ENCODE data around the gene MEX3D. TPM values are rescaled to one million over a fixed set of nuclear protein-coding genes. Genes with fewer than 3 reads are reported as not detected.

MEX3D gene
- total RNA-seq, 2 experiments from 2014 or later = 1.6 to 2.3 TPM

GRCh38 chr19:1511318-1512317, 56.5 kb downstream of the MEX3D start:
- peak overlapping the region; percentile 51 for H3K4me3 ChIP-seq (ENCODE audit: low read length)
- no peaks in the 10 kb centered on the region for H3K27me3 ChIP-seq (ENCODE audit: control insufficient read depth in 1 of 2, insufficient read depth in 2 of 2, low read length in 2 of 2)
- H3K9me3 Mint-ChIP-seq = no peaks in the 10 kb centered on the region
- peaks cover 20% of the 10 kb centered on the region for H3K27me3 Mint-ChIP-seq
- H3K36me3 ChIP-seq (ENCODE audit: insufficient read depth, low read length) = no peaks in the 10 kb centered on the region
- H3K9me3 ChIP-seq (ENCODE audit: control insufficient read depth in 1 of 2, insufficient read depth in 1 of 2, low read length in 2 of 2) = peaks cover 0 to 34% of the 10 kb centered on the region in 2 experiments
- ChIA-PET POLR2A (interaction anchor here (0.9 kb wide), 1 partner anchor 9 kb away, joined by 3 read pairs; no protein-coding TSS in a partner anchor), CTCF (interaction anchor here (0.6 kb wide), 1 partner anchor 7 kb away, joined by 4 read pairs; no protein-coding TSS in a partner anchor)
- H3K4me1 ChIP-seq (ENCODE audit: insufficient read depth, low read length) = peaks cover 43% of the 10 kb centered on the region
- ATAC-seq (ENCODE audit: poor library complexity) (no peak), DNase-seq (peak in 1 of 14 experiments; percentile 21)
- TF ChIP-seq CTCF (IDR thresholded peaks at IDR 0.05) = no peak
- intact Hi-C loops (cut with DNase I, micrococcal nuclease) = loop anchor here (2.0 to 5.0 kb wide), 3 partner anchors 34 to 74 kb away; partner anchors contain the start of genes RPS15 (in 2 of the 2) and C19orf25 (in 1 of the 2)
- peaks cover 20% of the 10 kb centered on the region for H3K4me1 Mint-ChIP-seq (ENCODE audit: low read depth)
- no peak overlapping the region for H3K27ac Mint-ChIP-seq
- H3K4me3 Mint-ChIP-seq = peak overlapping the region; percentile 73
- no peaks in the 10 kb centered on the region for H3K36me3 Mint-ChIP-seq (ENCODE audit: low read depth)
- no peak overlapping the region for H3K27ac ChIP-seq (ENCODE audit: low read depth in 1 of 2, low read length in 2 of 2)

GRCh38 chr19:1510807-1511206, 57.3 kb downstream of the MEX3D start:
- Mint-ChIP-seq H3K4me1 (ENCODE audit: low read depth) (peaks cover 20% of the 10 kb centered on the region), H3K9me3 (no peaks in the 10 kb centered on the region), H3K27ac (no peak overlapping the region), H3K4me3 (peak overlapping the region; percentile 58), H3K36me3 (ENCODE audit: low read depth) (no peaks in the 10 kb centered on the region), H3K27me3 (peaks cover 20% of the 10 kb centered on the region)
- CTCF ChIA-PET = no interaction called here
- intact Hi-C loops (cut with DNase I, micrococcal nuclease) = loop anchor here (5.0 kb wide), 2 partner anchors 34 to 74 kb away; partner anchors contain the start of genes C19orf25 (in 1 of the 2) and RPS15 (in 1 of the 2)
- no peak for TF ChIP-seq CTCF (IDR thresholded peaks at IDR 0.05)
- Histone ChIP-seq H3K36me3 (ENCODE audit: insufficient read depth, low read length) (no peaks in the 10 kb centered on the region), H3K9me3 (ENCODE audit: control insufficient read depth in 1 of 2, insufficient read depth in 1 of 2, low read length in 2 of 2) (peaks cover 0 to 28% of the 10 kb centered on the region in 2 experiments), H3K4me3 (ENCODE audit: low read length) (no peak overlapping the region), H3K27me3 (ENCODE audit: control insufficient read depth in 1 of 2, insufficient read depth in 2 of 2, low read length in 2 of 2) (no peaks in the 10 kb centered on the region), H3K4me1 (ENCODE audit: insufficient read depth, low read length) (peaks cover 43% of the 10 kb centered on the region), H3K27ac (ENCODE audit: low read depth in 1 of 2, low read length in 2 of 2) (no peak overlapping the region)
- DNase-seq (no peak), ATAC-seq (ENCODE audit: poor library complexity) (no peak)
- POLR2A ChIA-PET = no interaction called here

GRCh38 chr19:1510442-1510806, 57.7 kb downstream of the MEX3D start:
- Histone ChIP-seq H3K4me1 (ENCODE audit: insufficient read depth, low read length) (peaks cover 43% of the 10 kb centered on the region), H3K36me3 (ENCODE audit: insufficient read depth, low read length) (no peaks in the 10 kb centered on the region), H3K27ac (ENCODE audit: low read depth in 1 of 2, low read length in 2 of 2) (no peak overlapping the region), H3K9me3 (ENCODE audit: control insufficient read depth in 1 of 2, insufficient read depth in 1 of 2, low read length in 2 of 2) (peaks cover 0 to 28% of the 10 kb centered on the region in 2 experiments), H3K27me3 (ENCODE audit: control insufficient read depth in 1 of 2, insufficient read depth in 2 of 2, low read length in 2 of 2) (no peaks in the 10 kb centered on the region), H3K4me3 (ENCODE audit: low read length) (no peak overlapping the region)
- Mint-ChIP-seq H3K36me3 (ENCODE audit: low read depth) (no peaks in the 10 kb centered on the region), H3K9me3 (no peaks in the 10 kb centered on the region), H3K4me1 (ENCODE audit: low read depth) (peaks cover 24% of the 10 kb centered on the region), H3K27me3 (peaks cover 23% of the 10 kb centered on the region), H3K4me3 (no peak overlapping the region), H3K27ac (no peak overlapping the region)
- ATAC-seq (ENCODE audit: poor library complexity) = no peak
- no peak for TF ChIP-seq CTCF (IDR thresholded peaks at IDR 0.05)
- ChIA-PET CTCF (no interaction called here), POLR2A (no interaction called here)
- no peak for DNase-seq
- intact Hi-C loops (cut with DNase I, micrococcal nuclease) = loop anchor here (5.0 kb wide), 2 partner anchors 33 to 73 kb away; partner anchors contain the start of genes C19orf25 (in 1 of the 2) and RPS15 (in 1 of the 2)
